ENCODE measurements around the gene TRIP13. TPM values are rescaled to one million over a fixed set of nuclear protein-coding genes. Genes with fewer than 3 reads are reported as not detected.

The TRIP13 gene
- total and polyA plus RNA-seq, 9 of the 15 experiments (the other 6 are each of a cell fraction or from before 2014, with no cell fraction given) = 24.1 to 116 (median 53.2) TPM

DNA sequence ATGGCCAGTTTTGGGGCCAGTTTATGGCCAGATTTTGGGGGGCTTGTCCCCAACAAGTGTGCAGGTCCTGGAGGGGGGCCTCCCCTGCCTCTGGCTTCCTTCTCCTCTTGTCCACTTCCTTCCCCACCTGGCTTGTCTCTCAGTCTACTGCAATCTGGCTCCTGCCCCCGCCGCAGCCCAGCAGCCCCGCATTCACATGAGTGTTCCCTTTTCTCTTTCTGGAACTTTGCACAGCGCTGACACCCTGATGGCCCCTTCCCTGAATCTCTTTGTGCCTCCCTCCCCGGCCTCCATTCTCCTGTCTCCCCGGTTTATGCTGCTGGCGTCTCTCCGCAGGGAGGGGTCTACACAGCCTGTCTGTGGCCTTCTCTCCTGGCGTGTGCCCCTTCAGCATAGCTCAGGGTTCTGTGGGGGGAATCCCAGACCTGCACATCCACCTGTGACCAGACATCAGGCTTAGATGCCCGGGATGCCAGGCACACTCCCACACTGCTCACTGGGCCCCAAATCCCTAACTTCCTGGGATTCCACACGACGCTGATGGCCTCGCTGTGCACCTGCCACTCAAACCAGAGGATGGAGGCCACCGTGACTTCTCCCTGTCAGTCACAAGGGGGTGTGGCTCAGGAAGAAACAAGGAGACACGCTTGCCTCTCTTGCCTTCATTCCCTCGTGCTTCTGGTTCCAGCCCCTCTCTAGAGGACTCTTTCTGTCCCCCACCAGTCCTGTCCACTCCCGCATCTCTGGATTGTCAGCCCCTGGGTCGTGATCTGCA is 17.5 kb downstream of the TRIP13 start (continued):
- TF ChIP-seq, protein P1, sequence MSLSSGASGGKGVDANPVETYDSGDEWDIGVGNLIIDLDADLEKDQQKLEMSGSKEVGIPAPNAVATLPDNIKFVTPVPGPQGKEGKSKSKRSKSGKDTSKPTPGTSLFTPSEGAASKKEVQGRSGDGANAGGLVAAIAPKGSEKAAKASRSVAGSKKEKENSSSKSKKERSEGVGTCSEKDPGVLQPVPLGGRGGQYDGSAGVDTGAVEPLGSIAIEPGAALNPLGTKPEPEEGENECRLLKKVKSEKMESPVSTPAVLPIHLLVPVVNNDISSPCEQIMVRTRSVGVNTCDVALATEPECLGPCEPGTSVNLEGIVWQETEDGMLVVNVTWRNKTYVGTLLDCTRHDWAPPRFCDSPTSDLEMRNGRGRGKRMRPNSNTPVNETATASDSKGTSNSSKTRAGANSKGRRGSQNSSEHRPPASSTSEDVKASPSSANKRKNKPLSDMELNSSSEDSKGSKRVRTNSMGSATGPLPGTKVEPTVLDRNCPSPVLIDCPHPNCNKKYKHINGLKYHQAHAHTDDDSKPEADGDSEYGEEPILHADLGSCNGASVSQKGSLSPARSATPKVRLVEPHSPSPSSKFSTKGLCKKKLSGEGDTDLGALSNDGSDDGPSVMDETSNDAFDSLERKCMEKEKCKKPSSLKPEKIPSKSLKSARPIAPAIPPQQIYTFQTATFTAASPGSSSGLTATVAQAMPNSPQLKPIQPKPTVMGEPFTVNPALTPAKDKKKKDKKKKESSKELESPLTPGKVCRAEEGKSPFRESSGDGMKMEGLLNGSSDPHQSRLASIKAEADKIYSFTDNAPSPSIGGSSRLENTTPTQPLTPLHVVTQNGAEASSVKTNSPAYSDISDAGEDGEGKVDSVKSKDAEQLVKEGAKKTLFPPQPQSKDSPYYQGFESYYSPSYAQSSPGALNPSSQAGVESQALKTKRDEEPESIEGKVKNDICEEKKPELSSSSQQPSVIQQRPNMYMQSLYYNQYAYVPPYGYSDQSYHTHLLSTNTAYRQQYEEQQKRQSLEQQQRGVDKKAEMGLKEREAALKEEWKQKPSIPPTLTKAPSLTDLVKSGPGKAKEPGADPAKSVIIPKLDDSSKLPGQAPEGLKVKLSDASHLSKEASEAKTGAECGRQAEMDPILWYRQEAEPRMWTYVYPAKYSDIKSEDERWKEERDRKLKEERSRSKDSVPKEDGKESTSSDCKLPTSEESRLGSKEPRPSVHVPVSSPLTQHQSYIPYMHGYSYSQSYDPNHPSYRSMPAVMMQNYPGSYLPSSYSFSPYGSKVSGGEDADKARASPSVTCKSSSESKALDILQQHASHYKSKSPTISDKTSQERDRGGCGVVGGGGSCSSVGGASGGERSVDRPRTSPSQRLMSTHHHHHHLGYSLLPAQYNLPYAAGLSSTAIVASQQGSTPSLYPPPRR (CRISPR knock-in tag; IDR thresholded peaks at IDR 0.05; ENCODE audit: borderline replicate concordance) = no peak
- TF ChIP-seq RBM34 (IDR thresholded peaks at IDR 0.05; ENCODE audit: borderline replicate concordance, insufficient read depth, low read length) (no peak), FOXP1 (CRISPR knock-in tag; IDR thresholded peaks at IDR 0.05) (no peak), ZEB2 (IDR thresholded peaks at IDR 0.05) (no peak), HNRNPLL (IDR thresholded peaks at IDR 0.05; ENCODE audit: low read depth, low read length, poor library complexity, severe bottlenecking) (no peak)
- TF ChIP-seq, protein P2, sequence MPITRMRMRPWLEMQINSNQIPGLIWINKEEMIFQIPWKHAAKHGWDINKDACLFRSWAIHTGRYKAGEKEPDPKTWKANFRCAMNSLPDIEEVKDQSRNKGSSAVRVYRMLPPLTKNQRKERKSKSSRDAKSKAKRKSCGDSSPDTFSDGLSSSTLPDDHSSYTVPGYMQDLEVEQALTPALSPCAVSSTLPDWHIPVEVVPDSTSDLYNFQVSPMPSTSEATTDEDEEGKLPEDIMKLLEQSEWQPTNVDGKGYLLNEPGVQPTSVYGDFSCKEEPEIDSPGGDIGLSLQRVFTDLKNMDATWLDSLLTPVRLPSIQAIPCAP (CRISPR knock-in tag; IDR thresholded peaks at IDR 0.05; ENCODE audit: borderline replicate concordance) = no peak

Data from K562 (cell line).